ENCODE measurements around the gene HDLBP.

Gene HDLBP

GRCh38 chr2:241229563-241230401 is 85.7 kb downstream of the HDLBP start:
- no peak for DNase-seq (ENCODE audit: low read depth in 2 of 2)

- DNase-seq (ENCODE audit: low read depth in 2 of 2), result no peak
Measured at GRCh38 chr2:241228860-241229516, 86.5 kb downstream of the HDLBP start.

GRCh38 chr2:241228081-241228859 is 87.2 kb downstream of the HDLBP start:
- no peak for DNase-seq (ENCODE audit: low read depth in 2 of 2)

GRCh38 chr2:241227594-241227993 is 87.9 kb downstream of the HDLBP start:
- DNase-seq (ENCODE audit: low read depth in 2 of 2), result no peak

GRCh38 chr2:241226723-241227572 is 88.5 kb downstream of the HDLBP start:
- DNase-seq (ENCODE audit: low read depth in 2 of 2), result no peak

DNA sequence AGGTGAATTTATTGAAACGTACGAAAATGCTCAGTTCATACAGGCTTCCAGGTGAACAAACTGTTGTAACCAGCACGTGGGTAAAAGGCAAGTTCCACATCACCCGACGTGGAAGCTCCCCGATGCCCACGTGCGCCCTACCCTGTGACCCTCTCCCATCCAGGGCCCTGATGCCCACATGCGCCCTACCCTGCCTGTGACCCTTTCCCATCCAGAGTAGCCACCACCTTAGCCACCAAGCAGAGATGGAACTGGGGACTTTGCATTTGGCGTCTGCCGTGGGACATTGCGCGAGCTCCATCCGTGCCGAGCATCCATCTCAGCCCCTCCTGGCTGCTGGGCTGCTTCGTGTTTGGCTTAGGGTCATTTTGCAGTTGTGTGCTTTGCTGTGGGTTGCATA is 89.5 kb downstream of the HDLBP start:
- DNase-seq (ENCODE audit: low read depth in 2 of 2), result no peak

- no peak for DNase-seq (ENCODE audit: low read depth in 2 of 2)
Measured at GRCh38 chr2:241225545-241225944, 89.9 kb downstream of the HDLBP start.

DNA sequence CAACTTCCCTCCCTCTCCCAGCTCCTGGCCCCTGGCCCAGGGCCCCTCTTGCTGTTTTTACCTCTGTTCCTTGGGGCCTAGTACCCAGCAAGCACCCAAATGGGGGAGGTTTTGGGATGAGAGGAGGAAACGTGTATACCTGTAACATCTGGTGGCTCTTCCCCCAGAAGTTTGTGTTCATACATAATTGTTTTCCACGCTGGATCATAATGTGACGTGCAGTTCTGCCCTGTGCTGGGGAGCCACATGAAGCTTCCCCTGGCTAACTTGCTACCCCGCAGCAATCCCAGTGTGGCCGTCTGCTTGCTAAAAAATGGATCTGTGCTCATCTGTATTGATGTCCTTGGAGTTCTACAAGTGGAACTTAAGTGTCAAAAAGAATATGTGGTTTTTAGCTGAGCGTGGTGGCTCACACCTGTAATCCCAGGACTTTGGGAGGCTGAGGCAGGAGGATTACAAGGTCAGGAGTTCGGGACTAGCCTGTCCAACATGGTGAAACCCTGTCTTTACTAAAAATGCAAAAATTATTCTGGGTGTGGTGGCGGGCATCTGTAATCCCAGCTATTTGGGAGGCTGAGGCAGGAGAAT is 90.5 kb downstream of the HDLBP start:
- DNase-seq (ENCODE audit: low read depth in 2 of 2), result no peak

- no peak for DNase-seq (ENCODE audit: low read depth in 2 of 2)
Measured at GRCh38 chr2:241224018-241224850, 91.2 kb downstream of the HDLBP start.

DNA sequence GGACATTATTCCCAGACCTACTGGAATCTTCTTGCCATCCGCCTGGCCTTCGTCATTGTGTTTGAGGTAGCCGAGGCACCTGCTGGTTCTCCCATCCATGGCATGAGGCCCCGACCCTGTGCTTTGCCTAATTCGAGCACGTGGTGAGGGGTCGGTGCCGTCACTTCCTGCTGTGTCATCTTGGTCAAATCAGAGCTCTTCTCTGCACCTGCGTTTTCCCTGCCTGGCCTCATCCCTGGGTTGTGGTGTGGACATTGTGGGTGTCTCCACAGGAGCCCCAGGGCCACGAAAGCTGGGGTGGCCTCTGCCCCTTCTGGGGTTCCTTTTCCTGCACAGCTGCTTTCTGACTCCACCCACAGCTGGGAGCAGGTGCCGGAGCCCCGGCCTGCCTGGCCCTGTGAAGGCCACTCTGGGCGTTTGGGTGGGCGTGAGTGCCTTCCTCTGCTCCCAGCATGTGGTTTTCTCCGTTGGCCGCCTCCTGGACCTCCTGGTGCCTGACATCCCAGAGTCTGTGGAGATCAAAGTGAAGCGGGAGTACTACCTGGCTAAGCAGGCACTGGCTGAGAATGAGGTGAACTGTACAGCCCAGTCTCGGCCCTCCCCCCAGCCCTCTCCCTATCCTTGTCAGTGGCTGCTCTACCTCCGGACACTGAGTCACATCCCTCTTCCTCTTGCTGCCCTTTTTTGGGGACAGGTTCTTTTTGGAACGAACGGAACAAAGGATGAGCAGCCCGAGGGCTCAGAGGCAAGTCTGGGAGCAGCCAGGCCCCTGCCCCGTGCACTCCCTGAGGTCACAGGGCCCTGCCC is 92.1 kb downstream of the HDLBP start:
- DNase-seq (ENCODE audit: low read depth in 2 of 2), result no peak

DNA sequence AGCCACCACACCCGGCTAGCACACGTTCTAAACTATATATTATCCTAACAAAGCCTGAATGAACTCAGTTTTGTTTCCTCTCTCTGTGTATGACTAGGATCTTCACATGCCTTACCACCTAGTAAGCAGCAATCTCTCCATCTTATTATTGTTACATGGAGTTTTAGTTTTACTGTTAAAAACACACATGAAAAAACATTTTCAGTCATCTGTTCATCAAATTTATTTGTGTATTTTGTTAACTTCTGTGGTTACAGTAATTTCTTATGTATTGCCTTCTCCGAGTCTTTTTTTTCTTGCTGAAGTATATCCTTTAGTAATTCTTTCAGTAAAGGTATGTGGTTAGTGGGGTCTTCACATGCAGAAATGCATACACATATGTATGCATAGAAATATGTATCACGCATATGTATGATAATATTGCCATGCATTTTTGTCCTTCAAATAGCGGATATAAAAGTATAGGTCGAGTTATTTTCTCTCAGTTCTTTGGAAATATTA is 95.6 kb downstream of the HDLBP start:
- DNase-seq (ENCODE audit: low read depth in 2 of 2), result no peak

DNA sequence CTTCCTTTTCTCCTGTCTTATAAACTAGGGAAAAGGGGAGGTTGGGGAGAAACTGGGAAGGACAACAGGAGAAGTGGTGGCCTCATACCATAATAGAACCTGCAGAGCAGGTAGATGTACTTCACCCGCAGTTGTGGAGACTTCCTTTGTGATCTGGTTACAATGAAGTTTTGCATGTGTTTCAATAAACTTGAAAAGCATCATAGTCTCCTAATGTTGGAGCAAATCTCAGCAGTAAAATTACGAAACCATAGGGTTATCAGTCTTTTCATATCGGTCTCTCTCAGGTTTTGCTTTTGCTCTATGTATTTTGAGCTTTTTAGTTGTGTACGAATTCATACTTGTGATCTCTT is 96.5 kb downstream of the HDLBP start:
- no peak for DNase-seq (ENCODE audit: low read depth in 2 of 2)

- DNase-seq (ENCODE audit: low read depth in 2 of 2), result no peak
Measured at GRCh38 chr2:241218131-241219029, 97.1 kb downstream of the HDLBP start.

DNA sequence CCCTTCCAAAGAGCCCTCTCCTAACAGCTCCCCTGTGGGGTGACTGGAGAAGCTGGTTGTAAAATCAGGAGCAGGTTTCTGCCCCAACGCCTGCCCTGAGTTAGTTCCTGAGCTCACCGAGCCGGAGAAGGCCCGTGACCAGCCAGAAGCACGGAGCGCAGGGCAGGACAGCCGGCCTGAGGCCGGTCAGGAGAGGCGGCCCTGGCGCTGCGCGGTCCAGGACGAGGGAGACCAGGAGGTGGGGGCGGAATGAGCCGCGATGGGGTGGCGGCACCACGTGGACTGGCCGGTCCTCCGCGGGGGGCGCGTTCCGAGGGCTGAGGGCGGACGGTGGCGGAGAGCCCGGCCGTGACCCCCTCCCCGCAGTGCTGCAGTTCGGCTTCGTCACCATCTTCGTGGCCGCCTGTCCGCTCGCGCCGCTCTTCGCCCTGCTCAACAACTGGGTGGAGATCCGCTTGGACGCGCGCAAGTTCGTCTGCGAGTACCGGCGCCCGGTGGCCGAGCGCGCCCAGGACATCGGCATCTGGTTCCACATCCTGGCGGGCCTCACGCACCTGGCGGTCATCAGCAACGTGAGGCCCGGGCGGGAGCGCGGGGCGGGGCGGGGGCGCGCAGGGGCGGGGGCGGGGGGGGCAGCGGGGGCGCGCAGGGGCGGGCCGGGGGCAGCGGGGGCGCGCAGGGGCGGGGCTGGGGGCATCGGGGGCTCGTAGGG is 98.0 kb downstream of the HDLBP start:
- DNase-seq (ENCODE audit: low read depth in 2 of 2), result no peak

- no peak for DNase-seq (ENCODE audit: low read depth in 2 of 2)
Measured at GRCh38 chr2:241216211-241216761, 99.2 kb downstream of the HDLBP start.

GRCh38 chr2:241215421-241215820 is 100.1 kb downstream of the HDLBP start:
- no peak for DNase-seq (ENCODE audit: low read depth in 2 of 2)

DNA sequence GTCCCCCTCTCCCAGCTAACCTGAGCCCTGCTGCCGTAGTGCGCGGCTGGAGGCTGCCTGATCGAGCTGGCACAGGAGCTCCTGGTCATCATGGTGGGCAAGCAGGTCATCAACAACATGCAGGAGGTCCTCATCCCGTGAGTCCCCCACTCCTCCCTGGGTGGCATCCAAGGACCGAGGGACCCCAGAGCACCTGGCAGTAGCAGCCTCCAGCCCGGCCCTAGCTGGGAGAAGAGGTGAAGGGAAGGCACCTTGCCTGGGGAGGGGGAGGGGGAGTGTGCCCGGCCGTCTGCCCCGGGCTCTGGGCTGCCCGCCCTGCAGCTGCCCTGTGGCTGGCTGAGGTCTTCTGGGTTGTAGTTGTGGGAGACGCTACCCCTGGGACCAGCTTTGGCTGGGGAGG is 100.7 kb downstream of the HDLBP start:
- DNase-seq (ENCODE audit: low read depth in 2 of 2), result no peak

Data from activated CD8-positive, alpha-beta memory T cell treated with anti-CD3 and anti-CD28 coated beads for 4 hours (primary cell).